CD4-positive, alpha-beta T cell treated with Interleukin-15 for 1 hour (primary cell): ENCODE measurements around the gene PLEKHO2.

Experiments
- DNase-seq: peaks from one replicate; pipeline ENCODE4 v3.0.0-alpha.2; 2020

PLEKHO2 gene

GRCh38 chr15:64895285-64896065 is 53.8 kb downstream of the PLEKHO2 start:
- DNase-seq, result peak; percentile 56

- no peak for DNase-seq
These were observed 54.8 kb downstream of the PLEKHO2 start for GRCh38 chr15:64896371-64897069.

DNA sequence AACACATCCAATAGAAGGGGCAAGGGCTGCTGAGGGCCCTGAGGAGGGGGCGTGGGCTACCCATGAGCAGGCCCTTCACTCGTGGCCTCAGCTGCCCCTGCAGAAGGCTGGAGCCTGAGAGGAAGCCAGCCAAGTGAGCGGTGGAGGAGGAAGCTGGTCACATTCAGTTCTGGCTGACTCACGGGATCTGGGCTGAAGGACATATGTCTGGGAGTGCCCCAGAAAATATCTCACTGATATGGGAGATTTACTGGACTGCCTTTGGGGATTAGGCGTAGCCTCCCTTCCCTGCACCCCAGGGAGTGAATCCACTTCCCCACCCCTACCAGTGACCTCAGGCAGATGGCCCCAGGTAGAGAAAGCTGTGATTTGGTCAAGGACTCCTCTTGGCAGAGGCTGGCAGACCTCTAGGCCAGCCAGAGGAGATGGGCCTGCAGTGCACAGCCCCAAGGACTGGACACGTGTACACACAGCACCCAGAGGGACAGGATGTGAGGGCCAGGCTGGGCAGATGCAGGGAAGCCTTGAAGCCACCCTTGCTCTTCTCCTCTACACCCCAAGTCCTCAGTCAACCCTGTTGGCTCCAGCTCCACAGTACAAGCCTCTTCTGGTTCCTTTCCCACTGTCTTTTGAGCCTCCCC is 55.8 kb downstream of the PLEKHO2 start:
- DNase-seq, result peak; percentile 60

- no peak for DNase-seq
These were observed 56.7 kb downstream of the PLEKHO2 start for GRCh38 chr15:64898406-64898805.

GRCh38 chr15:64901141-64901540 is 59.4 kb downstream of the PLEKHO2 start:
- DNase-seq, result no peak

DNA sequence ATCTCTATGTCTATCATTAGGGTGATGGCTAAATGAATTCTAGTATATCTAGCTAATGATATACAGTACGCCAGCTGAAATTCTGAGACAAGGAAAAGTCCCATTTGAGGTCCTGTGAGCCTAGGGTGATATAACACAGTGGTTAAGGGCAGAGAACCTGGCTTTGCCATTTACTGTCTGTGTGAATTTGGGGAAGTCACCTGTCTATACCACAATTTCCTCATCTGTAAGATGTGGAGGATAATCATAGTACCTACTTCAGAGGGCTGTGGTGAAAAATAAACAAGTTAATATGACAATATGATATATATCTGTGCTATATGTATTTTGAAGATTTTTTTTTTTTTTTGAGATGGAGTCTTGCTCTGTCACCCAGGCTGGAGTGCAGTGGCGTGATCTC is 60.2 kb downstream of the PLEKHO2 start:
- DNase-seq, result no peak

- no peak for DNase-seq
These were observed 61.1 kb downstream of the PLEKHO2 start for GRCh38 chr15:64902863-64903262.

GRCh38 chr15:64903326-64903950 is 61.7 kb downstream of the PLEKHO2 start:
- DNase-seq, result no peak

DNA sequence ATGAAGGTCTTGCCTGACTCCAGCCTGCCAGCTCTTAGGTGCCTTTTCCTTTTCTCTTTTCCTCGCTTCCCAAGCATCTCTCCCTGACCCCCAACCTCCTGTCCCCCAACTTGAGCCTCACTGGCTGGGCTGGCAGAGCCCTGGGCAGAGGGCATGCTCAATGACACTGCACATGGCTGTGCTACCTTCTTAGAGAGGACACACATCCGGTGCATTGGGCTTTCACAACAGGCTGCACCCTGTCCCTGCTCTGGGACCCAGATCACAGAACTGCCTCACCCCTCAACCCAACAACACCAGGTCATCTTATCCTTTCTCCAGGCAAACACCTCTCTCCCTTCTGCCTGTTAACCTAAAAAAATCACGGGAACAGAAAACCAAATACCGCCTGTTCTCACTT is 62.5 kb downstream of the PLEKHO2 start:
- no peak for DNase-seq

- DNase-seq, result peak; percentile 79
These were observed 63.6 kb downstream of the PLEKHO2 start for GRCh38 chr15:64905119-64905831.

- DNase-seq, result no peak
These were observed 64.2 kb downstream of the PLEKHO2 start for GRCh38 chr15:64905941-64906340.

- DNase-seq, result no peak
These were observed 64.7 kb downstream of the PLEKHO2 start for GRCh38 chr15:64906402-64906801.

GRCh38 chr15:64907991-64908390 is 66.3 kb downstream of the PLEKHO2 start:
- DNase-seq, result no peak

DNA sequence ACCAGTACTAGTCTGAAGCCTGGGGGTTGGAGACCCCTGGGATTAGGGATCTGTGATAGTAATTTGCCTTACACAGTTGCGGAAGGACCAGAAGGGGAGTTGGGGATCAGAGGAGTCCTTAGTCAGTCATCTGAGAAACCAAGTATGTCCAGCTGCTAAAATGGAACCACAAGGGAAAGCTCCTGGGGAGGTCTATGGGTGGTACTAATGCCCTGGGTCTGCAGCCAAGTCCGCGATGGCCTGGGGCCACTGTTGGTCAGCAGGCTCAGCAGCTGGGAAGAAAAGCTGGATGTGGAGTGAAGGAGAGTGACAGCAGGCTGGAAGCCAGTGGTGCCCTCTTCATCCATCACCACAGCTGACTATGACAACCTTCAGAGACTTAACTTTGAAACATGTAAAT is 67.8 kb downstream of the PLEKHO2 start:
- DNase-seq, result no peak

GRCh38 chr15:64911311-64912186 is 69.8 kb downstream of the PLEKHO2 start, which contains the start of gene ANKDD1A:
Gene ANKDD1A (plus strand): TSS chr15:64911902. CDS start chr15:64911931, 29 bp downstream.
- no peak for DNase-seq

DNA sequence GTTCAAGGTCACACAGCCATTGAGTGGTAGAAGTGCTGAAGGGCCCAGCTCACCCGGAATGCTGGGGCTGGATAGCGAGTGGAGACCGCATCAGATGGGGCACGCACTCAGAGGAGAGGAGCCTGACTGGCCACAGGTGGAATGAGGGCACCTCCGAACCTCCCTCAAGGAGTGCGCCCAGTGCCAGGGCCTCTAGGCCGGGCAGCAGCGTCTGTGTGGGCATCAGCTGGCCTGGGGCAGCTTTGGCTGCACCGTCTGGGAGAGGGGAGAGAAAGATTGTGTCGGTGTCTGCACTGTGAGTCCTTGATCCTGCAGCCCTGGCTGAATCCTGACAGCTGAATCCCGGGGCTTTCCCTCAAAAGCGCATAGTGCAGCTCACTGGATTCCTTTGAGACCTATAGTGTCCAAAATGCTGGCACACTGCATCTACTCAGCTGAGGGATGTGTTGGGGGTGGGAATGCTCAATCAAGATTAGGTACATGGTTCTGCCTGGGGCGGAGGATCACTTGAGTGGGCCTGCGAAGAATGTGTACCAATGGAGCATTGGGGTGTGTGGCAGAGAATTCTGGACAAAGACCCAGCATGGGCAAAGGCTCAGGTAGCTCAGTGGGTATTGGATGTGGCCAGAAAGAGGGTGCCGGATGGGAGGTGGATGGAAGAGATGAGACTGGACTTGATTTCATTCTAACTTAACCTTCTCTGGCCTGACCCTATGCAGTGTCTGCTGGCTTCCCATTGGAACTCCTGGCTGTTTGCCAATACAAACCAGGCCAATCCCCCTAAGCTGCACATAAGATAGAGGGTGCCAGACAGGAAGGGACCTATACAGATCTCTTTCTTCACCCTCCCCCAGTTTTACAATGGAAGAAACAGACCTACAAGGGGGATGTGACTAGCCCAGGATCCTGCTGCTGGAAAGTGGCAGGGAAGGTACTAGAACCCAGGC is 70.9 kb downstream of the PLEKHO2 start:
- DNase-seq, result no peak

GRCh38 chr15:64915518-64916227 is 74.0 kb downstream of the PLEKHO2 start:
- DNase-seq, result no peak

GRCh38 chr15:64916365-64916764 is 74.7 kb downstream of the PLEKHO2 start:
- DNase-seq, result no peak

DNA sequence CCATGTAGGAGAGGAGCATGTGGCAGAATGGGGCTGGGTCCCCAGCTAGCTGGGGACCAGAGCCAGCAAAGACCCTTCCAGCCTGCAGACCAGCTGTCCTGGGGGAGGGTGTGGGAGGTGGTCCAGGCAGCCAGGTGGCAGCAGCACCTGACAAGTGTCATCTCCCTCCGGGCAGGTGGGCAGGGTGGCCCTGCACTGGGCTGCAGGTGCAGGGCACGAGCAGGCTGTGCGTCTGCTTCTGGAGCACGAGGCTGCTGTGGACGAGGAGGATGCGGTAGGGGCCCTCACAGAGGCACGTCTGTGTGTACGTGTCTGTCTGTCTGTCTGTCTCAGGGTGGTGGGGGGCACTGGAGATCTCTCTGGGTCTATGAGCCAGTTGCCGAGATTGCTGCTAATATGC is 75.5 kb downstream of the PLEKHO2 start:
- DNase-seq, result no peak
